Muscle of back (tissue), 11 donors: ENCODE results near the gene SNRNP70. TPM values are rescaled to one million over a fixed set of nuclear protein-coding genes. Genes with fewer than 3 reads are reported as not detected.
"Not testable (repeated sequence)": the region's sequence is repeated elsewhere in the genome, so short reads cannot be mapped to it uniquely, and the experiment has no call there.

Source experiments
- DNase-seq, 3 donors: peaks; one replicate each; pipeline versions ENCODE4 v3.0.0 to v3.0.0-alpha.2; 2013
- polyA plus RNA-seq, 10 donors: library from polyadenylated mRNA; unstranded; fragments of 120-200 nt; gene quantifications; one replicate each; pipeline ENCODE4 v1.2.1, GENCODE V29; 2013; ENCODE audit not compliant: insufficient read length in 10 of 10

SNRNP70 gene
- polyA plus RNA-seq, 10 donors, result 136 to 261 (median 187) TPM

DNA sequence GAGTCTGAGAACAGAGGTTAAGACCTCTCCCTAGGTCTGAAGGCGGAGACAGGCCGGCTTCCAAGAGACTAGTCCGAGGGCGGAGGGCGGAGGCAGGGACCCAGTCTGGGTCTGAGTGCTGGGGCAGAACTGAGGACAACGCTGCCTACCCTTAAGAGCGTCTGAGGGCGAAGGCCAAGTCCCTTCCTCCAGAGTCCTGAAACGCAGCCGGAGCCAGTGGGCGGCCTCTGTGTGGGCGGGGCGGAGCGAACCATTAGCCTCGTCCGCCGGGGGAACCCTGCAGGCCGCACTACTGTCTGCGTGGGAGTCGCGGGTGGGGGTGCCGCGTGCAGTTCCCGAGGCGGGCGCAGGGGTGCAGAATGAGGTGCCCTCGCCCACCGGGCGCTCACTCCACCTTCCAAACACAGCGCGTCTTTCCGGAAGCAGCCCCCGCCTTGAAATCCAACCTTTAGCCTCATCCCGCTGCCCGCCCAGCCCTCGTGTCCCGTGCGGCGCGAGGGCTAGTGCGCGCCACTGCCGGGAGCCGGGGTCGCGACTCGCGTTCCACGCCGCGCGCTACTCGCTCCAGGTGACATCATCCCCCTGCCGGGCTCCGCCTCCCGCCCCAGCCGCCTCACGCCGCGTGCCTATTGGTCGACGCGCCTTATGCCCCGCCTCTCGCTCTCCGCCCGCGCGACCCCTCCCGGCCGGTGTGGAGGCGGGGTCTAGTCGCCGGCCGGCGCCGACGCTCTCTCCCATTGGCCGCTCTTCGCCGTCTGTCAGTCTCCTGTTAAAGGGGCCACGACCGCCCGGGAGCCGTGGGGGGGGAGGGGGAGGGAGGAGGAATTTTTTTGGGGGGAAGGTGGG, 33.5 kb downstream of the SNRNP70 start, which contains the start of gene C19orf73:
Gene C19orf73 (minus strand): TSS at position 579 of the 846 bp plus-strand sequence. CDS start 121 bp downstream, at position 458.
- peak; percentile 94 to 98 (median 95) for DNase-seq

DNA sequence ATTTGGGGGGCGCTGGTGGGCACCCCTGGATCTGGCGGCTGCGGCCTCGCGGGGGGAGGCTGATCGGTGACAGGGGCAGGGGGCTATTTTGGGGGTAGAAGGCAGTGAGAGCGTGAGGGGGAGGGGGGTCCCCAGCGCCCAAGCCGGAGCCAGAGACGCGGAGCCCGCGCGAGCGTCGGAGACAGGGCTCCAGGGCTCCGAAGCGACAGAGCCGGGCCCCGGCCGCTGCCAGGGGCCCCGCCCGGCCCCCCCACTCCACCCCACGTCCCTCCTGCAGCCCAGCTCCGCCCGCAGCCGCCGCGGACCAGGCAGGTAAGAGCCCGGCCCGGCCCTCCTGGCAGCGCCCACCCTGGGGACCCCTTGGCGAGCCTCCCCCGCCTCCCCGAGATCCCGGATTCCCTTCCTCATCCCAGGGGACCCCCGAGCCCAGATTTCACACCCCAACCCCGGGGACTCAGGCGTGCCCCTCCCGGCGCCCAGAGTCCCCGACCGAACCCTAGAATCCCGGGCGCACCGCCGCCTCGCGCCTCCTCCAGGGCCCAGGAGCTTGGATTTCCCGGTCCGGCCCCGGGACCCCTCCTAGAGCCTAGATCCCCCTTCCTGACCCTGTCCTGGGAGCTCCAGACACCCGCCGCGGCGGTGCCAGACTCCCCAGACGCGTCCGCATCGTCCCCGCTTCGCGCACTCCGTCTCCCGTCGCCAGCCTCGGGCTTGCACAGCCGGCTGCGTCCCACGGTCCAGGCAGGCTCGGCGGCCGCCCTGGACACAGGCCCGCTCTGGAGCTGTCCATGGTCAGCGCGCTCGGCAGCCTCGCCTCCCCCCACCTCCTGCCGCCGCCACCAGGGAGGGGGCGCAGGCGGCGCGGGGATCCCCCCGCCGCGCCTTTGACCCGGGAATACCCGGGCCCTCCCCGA, 34.4 kb downstream of the SNRNP70 start, which contains the start of gene PPFIA3:
Gene PPFIA3 (plus strand): TSS at position 134 of the 914 bp plus-strand sequence. CDS start 8,330 bp downstream, outside the sequence.
- peak; percentile 47 to 88 (median 73) for DNase-seq

DNA sequence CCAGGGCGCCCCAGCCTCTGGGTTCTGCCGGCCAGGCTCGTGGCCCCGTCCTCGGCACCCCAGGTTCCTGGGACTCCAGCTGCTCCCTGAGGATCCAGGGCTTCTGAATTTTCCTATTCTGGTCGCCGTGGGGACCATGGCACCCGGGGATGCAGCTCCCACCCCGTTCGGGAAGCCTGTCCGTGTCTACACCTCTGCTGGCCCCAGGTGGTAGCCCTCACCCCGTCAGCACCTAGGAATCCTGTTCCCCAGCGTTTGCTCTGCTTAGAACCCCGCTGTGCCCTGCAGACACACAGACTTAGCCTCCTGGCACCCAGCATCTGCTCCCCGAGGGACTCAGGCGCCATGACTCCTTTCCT, 35.1 kb downstream of the SNRNP70 start:
- DNase-seq, result no peak

DNA sequence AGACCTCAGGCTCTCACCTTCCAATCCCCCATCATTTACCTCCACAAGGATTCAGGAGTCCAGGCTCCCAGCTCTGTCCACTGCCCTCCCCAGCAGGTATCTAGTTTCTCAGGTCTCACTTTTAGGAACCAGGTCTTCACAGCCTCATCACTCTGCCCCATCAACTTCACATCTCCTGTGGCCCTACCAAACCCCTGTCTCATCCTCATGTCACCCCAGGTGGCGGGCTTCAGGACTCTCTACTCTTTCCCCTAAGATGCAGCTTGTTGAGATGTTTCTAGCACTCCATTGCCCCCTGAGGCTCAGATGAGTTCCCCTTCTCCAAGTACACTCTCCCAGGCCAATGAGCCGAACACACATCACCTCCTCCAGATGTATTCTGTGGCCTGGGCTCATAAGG, 35.6 kb downstream of the SNRNP70 start:
- DNase-seq, result no peak

DNA sequence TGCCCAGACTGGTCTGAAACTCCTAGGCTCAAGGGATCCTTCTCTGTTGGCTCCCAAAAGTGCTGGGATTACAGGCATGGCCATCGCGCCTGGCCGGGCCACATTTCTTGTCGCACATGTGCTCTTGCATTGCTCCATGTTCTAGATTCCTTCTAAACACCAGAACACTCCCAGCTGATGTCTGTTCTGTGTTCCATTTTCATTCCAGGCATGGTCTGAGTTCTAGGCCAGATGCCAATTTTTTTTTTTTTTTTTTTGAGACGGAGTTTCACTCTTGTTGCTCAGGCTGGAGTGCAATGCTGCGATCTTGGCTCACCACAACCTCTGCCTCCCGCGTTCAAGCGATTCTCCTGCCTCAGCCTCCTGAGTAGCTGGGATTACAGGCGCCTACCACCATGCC, 36.6 kb downstream of the SNRNP70 start:
- DNase-seq, result not testable (repeated sequence)

DNA sequence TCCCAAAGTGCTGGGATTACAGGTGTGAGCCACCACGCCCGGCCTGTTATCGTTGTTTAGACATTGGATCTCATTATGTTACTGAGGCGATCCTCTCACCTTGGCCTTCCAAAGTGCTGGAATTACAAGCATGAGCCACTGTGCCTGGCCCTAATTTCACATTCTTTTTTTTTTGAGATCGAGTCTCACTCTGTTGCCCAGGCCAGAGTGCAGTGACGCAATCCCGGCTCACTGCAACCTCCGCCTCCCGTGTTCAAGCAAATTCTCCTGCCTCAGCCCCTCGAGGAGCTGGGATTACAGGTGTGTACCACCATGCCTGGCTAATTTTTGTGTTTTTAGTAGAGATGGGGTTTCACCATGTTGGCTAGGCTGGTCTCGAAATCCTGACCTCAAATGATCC, 38.0 kb downstream of the SNRNP70 start:
- DNase-seq, result not testable (repeated sequence)

DNA sequence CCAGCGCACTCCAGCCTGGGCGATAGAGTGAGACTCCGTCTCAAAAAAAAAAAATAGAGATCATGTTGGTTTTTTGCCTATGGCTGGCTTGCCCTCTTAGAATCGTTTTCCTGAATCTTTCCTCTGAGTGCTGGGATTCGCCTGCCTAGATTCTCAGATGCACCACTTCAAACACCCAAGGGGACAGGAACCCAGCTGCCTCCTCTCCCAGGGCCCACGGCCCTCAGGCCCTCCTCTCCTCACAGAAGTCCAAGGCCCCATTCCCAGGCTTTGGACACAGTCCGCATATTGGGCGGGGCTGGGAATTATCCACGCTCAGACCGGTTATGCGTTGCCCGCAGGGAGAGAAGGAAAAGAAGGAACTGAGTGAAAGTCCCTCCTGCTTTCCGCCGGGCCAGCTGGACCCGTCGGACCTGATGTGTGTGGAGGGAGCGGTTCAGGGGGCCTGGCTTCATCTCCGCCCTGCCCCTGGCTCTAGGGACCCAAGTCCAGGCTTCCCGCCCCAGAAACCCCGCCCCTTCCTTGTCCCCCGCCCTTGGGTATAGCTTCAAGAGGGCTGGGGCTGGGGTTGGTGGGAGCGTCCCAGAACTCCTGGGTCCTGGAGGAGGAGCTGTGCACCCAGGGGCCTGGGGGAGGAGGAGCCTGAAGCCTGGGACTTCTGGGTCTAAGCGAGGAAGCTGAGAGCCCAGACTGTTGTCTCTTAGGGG, 39.9 kb downstream of the SNRNP70 start:
- peak in 1 of 3 donors; percentile 65 for DNase-seq

DNA sequence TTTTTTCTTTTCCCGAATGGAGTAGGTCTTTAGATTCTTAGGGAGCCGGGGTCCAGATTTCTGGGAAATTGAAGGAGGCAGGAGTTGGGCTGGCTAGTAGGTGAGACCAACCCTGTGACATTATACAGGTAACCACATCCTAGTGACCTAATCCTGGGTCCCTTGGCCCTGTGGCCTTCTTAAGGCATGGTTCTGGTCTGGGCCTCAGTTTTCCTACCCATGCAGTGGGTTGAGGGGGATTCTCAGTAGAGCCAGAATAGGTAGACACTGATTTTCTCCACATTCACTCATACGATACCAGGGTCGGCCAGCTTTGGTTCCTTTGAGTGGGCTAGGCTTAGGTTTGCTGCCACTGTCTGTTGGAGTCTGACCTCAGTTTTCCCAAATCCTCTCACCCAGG, 41.3 kb downstream of the SNRNP70 start:
- DNase-seq, result no peak

DNA sequence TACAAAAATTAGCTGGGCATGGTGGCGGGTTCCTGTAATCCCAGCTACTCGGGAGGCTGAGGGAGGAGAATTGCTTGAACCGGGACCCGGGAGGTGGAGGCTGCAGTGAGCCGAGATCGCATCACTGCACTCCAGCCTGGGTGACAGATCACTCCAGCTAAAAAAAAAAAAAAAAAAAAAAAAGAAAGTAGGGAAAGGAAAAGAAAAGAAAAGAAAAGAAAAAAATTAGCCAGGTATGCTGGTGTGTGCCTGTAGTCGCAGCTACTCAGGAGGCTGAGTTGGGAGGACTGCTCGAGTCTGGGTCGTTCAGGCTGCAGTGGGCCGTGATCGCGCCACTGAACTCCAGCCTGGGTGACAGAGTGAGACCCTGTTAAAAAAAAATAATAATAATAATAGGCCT, 42.0 kb downstream of the SNRNP70 start:
- DNase-seq, result not testable (repeated sequence)

DNA sequence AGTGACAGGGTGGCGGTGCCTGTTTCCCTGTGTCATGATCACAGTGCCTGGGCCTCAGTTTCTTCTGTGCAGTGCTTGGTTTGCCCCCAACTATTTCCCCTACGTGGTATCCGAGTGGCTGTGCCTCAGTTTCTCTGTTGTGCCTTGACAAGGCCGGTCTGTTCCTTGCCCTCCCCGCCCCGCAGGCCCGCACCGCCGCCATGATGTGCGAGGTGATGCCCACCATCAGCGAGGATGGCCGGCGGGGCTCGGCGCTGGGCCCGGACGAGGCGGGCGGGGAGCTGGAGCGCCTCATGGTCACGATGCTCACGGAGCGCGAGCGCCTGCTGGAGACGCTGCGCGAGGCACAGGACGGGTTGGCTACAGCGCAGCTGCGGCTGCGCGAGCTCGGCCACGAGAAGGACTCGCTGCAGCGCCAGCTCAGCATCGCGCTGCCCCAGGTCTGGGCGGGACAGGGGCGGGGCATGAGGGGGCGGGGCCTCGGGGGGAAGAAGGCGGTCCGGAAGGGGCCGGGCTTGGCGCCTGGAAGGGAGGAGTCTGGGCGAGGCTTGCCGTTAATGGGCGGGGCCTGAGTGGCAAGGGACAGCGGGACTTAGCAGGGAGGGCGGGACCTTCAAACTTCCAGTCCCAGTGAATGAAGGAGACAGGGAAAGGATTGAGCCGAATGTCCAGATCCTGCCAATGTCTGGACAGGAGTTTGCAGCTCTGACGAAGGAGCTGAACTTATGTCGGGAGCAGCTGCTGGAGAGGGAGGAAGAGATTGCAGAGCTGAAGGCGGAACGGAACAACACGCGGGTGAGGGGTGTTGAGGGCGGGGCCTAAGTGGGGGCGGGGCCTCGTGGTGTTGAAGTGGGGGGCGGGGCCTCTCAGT, 42.7 kb downstream of the SNRNP70 start:
- peak; percentile 97 for DNase-seq

DNA sequence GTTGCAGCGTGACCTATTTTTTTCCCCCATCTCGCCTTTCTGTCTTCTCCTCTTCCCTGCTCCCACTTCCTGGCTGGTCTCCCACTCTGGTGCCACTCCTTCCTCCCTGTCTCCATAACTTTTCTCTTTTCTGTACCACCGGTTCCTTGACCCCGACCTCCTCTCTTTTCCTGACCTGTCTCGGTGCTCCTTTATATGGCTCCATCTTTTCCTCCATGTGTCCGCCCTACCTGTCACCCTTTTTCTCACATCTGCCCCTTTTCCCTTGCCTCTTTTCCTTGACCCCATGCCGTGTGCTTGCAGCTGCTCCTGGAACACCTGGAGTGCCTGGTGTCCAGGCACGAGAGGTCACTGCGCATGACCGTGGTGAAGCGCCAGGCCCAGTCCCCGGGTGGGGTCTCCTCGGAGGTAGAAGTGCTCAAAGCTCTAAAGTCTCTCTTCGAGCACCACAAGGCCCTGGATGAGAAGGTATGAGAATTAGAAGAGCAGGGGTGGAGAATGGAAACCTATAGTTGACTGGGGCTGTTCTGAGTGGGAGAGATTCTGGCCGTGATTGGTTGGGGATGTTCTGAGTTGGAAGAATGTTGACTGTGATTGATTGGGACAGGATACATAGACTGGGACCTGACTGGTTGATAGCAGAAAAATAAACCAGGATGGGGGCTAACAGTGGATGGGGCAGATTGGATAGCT, 43.4 kb downstream of the SNRNP70 start:
- DNase-seq, result no peak

DNA sequence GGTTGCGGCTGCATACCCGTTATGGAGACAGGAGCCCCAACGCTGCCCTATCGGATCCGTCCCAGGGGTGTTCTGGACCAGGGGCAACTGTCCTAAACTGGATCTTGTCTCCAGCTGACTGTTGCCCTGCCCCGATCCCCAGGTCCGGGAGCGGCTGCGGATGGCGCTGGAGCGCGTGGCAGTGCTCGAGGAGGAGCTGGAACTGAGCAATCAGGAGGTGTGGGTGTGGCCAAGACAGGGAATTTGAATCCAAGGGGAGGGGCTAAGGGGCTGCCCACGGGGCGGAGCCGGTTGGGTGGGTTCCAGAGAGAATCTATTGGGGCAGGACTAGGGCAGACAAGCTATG, 44.0 kb downstream of the SNRNP70 start:
- DNase-seq, result no peak

DNA sequence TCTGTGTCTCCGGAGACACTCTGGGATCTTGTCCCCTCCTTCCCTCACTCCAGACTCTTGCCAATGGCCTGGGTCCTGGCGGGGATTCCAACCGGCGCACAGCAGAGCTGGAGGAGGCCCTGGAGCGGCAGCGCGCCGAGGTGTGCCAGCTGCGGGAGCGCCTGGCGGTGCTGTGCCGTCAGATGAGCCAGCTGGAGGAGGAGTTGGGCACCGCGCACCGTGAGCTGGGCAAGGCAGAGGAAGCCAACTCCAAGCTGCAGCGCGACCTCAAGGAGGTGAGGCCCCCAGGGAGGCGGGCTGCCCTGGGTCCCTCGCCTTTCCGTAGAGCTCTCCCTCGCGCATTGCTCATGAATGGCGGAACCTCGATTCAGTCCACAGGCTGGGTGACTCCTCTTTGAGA, 45.1 kb downstream of the SNRNP70 start:
- no peak for DNase-seq

DNA sequence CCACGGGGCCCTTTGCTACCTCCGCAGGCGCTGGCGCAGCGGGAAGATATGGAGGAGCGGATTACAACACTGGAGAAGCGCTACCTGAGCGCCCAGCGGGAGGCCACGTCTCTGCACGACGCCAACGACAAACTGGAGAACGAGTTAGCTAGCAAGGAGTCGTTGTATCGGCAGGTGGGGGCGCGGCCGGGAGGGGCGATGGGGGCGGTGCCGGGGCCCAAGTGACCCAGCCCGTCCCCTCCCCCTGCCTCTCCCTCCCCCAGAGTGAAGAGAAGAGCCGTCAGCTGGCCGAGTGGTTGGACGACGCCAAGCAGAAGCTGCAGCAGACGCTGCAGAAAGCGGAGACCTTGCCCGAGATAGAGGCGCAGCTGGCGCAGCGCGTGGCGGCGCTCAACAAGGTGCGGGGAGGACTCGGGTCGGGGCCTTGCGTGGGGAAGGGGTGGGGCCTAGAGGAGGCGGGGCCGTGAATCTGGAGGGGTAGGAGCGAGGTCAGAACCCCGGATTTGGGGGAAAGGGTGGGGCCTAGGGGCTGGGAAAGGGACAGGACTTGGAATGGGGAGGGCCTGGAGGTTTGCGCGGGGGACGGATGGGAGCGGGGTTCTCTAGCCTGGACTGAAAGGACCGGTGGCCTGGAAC, 47.8 kb downstream of the SNRNP70 start:
- DNase-seq, result peak in 1 of 3 donors; percentile 68

DNA sequence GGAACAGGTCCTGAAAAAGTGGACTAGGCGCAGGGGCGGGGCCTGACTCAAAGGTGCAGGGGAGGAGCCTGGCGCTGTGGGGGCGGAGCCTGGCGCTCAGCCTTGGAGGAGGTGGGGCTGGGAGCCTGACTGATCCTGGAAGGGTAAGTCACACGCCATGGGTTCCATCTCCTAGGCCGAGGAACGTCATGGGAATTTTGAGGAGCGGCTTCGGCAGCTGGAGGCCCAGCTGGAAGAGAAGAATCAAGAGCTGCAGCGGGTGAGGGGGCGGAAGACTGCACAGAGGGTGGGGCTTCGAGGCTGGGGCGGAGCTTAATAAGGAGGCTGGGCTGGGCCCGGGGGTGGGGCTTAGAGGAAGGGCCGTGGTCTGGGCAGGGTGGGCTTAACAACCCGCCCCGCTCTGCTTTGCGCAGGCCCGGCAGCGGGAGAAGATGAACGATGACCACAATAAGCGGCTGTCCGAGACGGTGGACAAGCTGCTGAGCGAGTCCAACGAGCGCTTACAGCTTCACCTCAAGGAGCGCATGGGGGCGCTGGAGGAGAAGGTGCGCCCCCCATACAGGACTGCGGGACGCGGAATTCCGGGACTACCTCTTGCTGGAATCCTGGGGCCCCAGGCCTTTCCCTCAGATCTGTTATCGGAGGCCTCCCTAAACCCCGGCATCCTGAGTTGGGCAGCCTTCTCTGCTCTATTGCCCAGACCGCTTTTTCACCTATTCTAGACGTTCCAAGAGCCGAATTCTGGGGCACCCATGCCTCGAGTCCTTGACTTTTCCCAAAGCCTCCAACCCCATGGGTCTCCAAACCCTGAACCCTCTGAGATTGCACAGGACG, 48.6 kb downstream of the SNRNP70 start:
- peak in 2 of 3 donors; percentile 62 to 88 for DNase-seq

DNA sequence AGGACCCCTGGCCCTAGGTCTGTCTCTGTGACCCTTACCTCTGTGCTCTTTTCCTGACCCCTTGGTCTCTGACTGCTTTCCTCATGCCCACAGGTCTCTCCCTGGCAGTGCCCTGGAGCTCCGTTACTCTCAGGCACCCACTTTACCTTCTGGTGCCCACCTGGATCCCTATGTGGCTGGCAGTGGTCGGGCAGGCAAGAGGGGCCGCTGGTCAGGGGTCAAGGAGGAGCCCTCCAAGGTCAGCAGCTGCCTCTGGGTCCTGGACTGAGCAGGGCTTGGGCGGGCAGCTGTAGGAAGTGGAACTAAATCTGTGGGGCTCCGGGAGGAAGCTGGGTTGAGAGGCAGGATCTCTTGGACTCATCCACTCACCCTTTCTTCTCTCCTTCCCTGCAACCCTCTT, 50.4 kb downstream of the SNRNP70 start:
- DNase-seq, result no peak

DNA sequence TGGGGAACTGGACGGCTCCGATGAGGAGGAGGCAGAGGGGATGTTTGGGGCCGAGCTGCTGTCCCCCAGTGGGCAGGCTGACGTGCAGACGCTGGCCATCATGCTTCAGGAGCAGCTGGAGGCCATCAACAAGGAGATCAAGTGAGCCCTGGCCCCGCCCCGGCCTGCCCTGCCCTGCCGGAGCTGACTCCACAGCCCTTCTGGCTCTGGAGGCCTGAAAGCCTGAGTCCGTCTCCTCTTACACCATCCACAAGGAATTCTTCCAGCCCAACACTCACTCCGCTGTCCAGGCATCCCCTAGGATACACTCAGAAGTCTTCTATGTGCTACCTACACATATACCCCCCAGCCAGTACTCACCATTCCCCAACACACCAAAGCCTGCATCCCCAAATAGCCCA, 51.5 kb downstream of the SNRNP70 start:
- no peak for DNase-seq

DNA sequence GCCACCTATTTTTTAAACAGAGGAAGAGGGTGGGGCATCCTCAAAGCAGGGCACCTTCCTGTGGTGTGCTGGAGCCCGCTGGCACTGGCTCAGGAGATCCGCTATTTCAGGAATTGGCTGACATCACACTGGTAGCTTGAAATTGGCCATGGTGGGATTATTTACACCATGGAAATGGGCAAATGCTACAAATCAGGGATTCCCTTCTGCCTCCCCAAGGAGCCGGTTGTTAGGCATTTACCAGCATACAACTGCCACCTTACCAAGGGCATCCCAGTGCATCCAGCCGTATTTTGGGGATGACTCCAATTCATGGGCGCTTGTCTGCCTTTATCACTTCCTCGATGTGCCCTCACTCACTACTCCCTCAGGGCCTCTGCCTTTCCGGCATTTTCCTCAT, 55.7 kb downstream of the SNRNP70 start:
- DNase-seq, result no peak

DNA sequence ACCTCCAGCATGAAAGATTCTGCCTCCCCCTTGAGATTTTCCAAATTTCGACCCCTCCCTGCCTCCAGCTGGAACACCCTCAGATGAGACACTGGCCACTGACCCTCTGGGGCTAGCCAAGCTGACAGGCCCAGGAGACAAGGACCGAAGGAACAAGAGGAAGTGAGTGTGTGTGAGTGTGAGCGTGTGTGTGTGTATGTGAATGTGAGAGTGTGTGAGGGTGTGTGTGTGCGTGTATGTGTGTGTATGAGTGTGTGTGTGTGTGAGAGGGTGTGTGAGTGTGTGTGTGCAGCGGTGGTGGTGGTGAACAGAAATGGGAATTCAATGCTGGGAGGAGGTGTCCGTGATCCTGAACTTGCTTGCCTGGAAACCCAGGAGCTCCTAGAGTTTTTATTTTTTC, 56.1 kb downstream of the SNRNP70 start:
- no peak for DNase-seq
